Measurements from ENCODE around the gene SBF2.

SBF2 gene

GRCh38 chr11:10307400-10308200, 13.6 kb upstream of the SBF2 start:
- Mint-ChIP-seq H3K4me1 (ENCODE audit: low read depth) (peaks cover 41% of the 10 kb centered on the region), H3K4me3 (peak overlapping the region; percentile 85), H3K27me3 (peaks cover 18% of the 10 kb centered on the region), H3K9me3 (ENCODE audit: low read depth) (no peaks in the 10 kb centered on the region), H3K27ac (peak overlapping the region; percentile 67), H3K36me3 (no peaks in the 10 kb centered on the region)

GRCh38 chr11:10307022-10307399, 13.0 kb upstream of the SBF2 start:
- peaks cover 18% of the 10 kb centered on the region for H3K27me3 Mint-ChIP-seq

GRCh38 chr11:10305964-10306918, 12.2 kb upstream of the SBF2 start:
- peaks cover 43% of the 10 kb centered on the region for H3K4me1 Mint-ChIP-seq (ENCODE audit: low read depth)
- H3K4me3 Mint-ChIP-seq = peak overlapping the region; percentile 85
- no peaks in the 10 kb centered on the region for H3K9me3 Mint-ChIP-seq (ENCODE audit: low read depth)
- no peak overlapping the region for H3K27ac Mint-ChIP-seq
- H3K36me3 Mint-ChIP-seq = no peaks in the 10 kb centered on the region
- peaks cover 16% of the 10 kb centered on the region for H3K27me3 Mint-ChIP-seq

More at GRCh38 chr11:10307022-10307399, 13.0 kb upstream of the SBF2 start:
- H3K36me3 Mint-ChIP-seq = no peaks in the 10 kb centered on the region
- peak overlapping the region; percentile 85 for H3K4me3 Mint-ChIP-seq
- H3K4me1 Mint-ChIP-seq (ENCODE audit: low read depth) = peaks cover 43% of the 10 kb centered on the region
- H3K9me3 Mint-ChIP-seq (ENCODE audit: low read depth) = no peaks in the 10 kb centered on the region
- peak overlapping the region; percentile 67 for H3K27ac Mint-ChIP-seq

- peaks cover 43% of the 10 kb centered on the region for H3K4me1 Mint-ChIP-seq (ENCODE audit: low read depth)
- no peaks in the 10 kb centered on the region for H3K9me3 Mint-ChIP-seq (ENCODE audit: low read depth)
- no peaks in the 10 kb centered on the region for H3K36me3 Mint-ChIP-seq
- peaks cover 14% of the 10 kb centered on the region for H3K27me3 Mint-ChIP-seq
- peak overlapping the region; percentile 96 for H3K4me3 Mint-ChIP-seq
- no peak overlapping the region for H3K27ac Mint-ChIP-seq
Measured at GRCh38 chr11:10305262-10305963, 11.4 kb upstream of the SBF2 start.

GRCh38 chr11:10304495-10305261, 10.7 kb upstream of the SBF2 start, which contains the start of gene ADM:
Gene ADM (plus strand): TSS chr11:10305073. CDS start chr11:10305701, 628 bp downstream.
- Mint-ChIP-seq H3K9me3 (ENCODE audit: low read depth) (no peaks in the 10 kb centered on the region), H3K27ac (peak within 1 kb of the TSS; percentile 28), H3K36me3 (no peaks in the 10 kb centered on the region), H3K4me3 (peak within 1 kb of the TSS; percentile 96), H3K4me1 (ENCODE audit: low read depth) (peaks cover 47% of the 10 kb centered on the region), H3K27me3 (peaks cover 12% of the 10 kb centered on the region)

GRCh38 chr11:10303558-10304363, 9.7 kb upstream of the SBF2 start:
- H3K27me3 Mint-ChIP-seq = peaks cover 10% of the 10 kb centered on the region
- peak overlapping the region; percentile 96 for H3K4me3 Mint-ChIP-seq
- peak overlapping the region; percentile 66 for H3K27ac Mint-ChIP-seq
- no peaks in the 10 kb centered on the region for H3K36me3 Mint-ChIP-seq
- H3K4me1 Mint-ChIP-seq (ENCODE audit: low read depth) = peaks cover 50% of the 10 kb centered on the region
- H3K9me3 Mint-ChIP-seq (ENCODE audit: low read depth) = no peaks in the 10 kb centered on the region

GRCh38 chr11:10302744-10303557, 8.9 kb upstream of the SBF2 start:
- peak overlapping the region; percentile 96 for H3K4me3 Mint-ChIP-seq
- no peaks in the 10 kb centered on the region for H3K36me3 Mint-ChIP-seq
- H3K4me1 Mint-ChIP-seq (ENCODE audit: low read depth) = peaks cover 50% of the 10 kb centered on the region
- peaks cover 10% of the 10 kb centered on the region for H3K27me3 Mint-ChIP-seq
- no peaks in the 10 kb centered on the region for H3K9me3 Mint-ChIP-seq (ENCODE audit: low read depth)
- H3K27ac Mint-ChIP-seq = peak overlapping the region; percentile 69

- Mint-ChIP-seq H3K4me1 (ENCODE audit: low read depth) (peaks cover 52% of the 10 kb centered on the region), H3K36me3 (no peaks in the 10 kb centered on the region), H3K4me3 (peak overlapping the region; percentile 96), H3K9me3 (ENCODE audit: low read depth) (no peaks in the 10 kb centered on the region), H3K27ac (peak overlapping the region; percentile 28), H3K27me3 (peaks cover 10% of the 10 kb centered on the region)
Measured at GRCh38 chr11:10302359-10302743, 8.3 kb upstream of the SBF2 start.

- peaks cover 47% of the 10 kb centered on the region for H3K4me1 Mint-ChIP-seq (ENCODE audit: low read depth)
- H3K27ac Mint-ChIP-seq = no peak overlapping the region
- H3K27me3 Mint-ChIP-seq = peaks cover 9% of the 10 kb centered on the region
- peak overlapping the region; percentile 96 for H3K4me3 Mint-ChIP-seq
- H3K36me3 Mint-ChIP-seq = no peaks in the 10 kb centered on the region
- no peaks in the 10 kb centered on the region for H3K9me3 Mint-ChIP-seq (ENCODE audit: low read depth)
Measured at GRCh38 chr11:10301656-10302358, 7.8 kb upstream of the SBF2 start.

- no peak overlapping the region for H3K27ac Mint-ChIP-seq
- no peaks in the 10 kb centered on the region for H3K9me3 Mint-ChIP-seq (ENCODE audit: low read depth)
- H3K4me1 Mint-ChIP-seq (ENCODE audit: low read depth) = peaks cover 39% of the 10 kb centered on the region
- H3K27me3 Mint-ChIP-seq = peaks cover 23% of the 10 kb centered on the region
- no peaks in the 10 kb centered on the region for H3K36me3 Mint-ChIP-seq
- no peak overlapping the region for H3K4me3 Mint-ChIP-seq
Measured at GRCh38 chr11:10298342-10298741, 4.3 kb upstream of the SBF2 start.

- peaks cover 1% of the 10 kb centered on the region for H3K36me3 Mint-ChIP-seq
- H3K27me3 Mint-ChIP-seq = peaks cover 21% of the 10 kb centered on the region
- H3K4me1 Mint-ChIP-seq (ENCODE audit: low read depth) = peaks cover 44% of the 10 kb centered on the region
- H3K9me3 Mint-ChIP-seq (ENCODE audit: low read depth) = no peaks in the 10 kb centered on the region
- peak overlapping the region; percentile 30 for H3K27ac Mint-ChIP-seq
- peak overlapping the region; percentile 88 for H3K4me3 Mint-ChIP-seq
Measured at GRCh38 chr11:10295064-10295901, 1.3 kb upstream of the SBF2 start.
